Esophagus muscularis mucosa (tissue), 4 donors: ENCODE data around the gene BAZ2A. TPM values are rescaled to one million over a fixed set of nuclear protein-coding genes. Genes with fewer than 3 reads are reported as not detected.

ENCODE experiments used
- DNase-seq: peaks from one replicate; pipeline ENCODE4 v3.0.0-alpha.2; 2017; ENCODE audit errors: extremely low spot score
- H3K27ac ChIP-seq, 4 donors: fragments of 200-600 bp; sonication (generic); replicated peaks in 1 of 4; 1 replicate in 3 of 4; 2 replicates in 1 of 4; pipeline ENCODE4 v1.5.1; 2016 to 2019; ENCODE audit warnings: mild to moderate bottlenecking in 1 of 4
- H3K27me3 ChIP-seq, 4 donors: fragments of 200-600 bp; sonication (generic); one replicate each; pipeline versions ENCODE4 v1.5.1 to v1.6.0; 2016 to 2019
- H3K36me3 ChIP-seq, 4 donors: fragments of 200-600 bp; sonication (generic); one replicate each; pipeline ENCODE4 v1.5.1; 2016 to 2019
- H3K4me1 ChIP-seq, 4 donors: fragments of 200-600 bp; sonication (generic); one replicate each; pipeline ENCODE4 v1.5.1; 2016 to 2019
- H3K4me3 ChIP-seq, 4 donors: fragments of 200-600 bp; sonication (generic); 1 replicate in 2 of 4; 2 replicates in 2 of 4; pipeline ENCODE4 v1.5.1; 2016 to 2019; ENCODE audit warnings: mild to moderate bottlenecking in 4 of 4, moderate library complexity in 1 of 4
- H3K9me3 ChIP-seq, 4 donors: fragments of 200-600 bp; sonication (generic); 1 replicate in 3 of 4; 2 replicates in 1 of 4; pipeline ENCODE4 v1.5.1; 2016 to 2019
- CTCF ChIP-seq, 3 experiments: fragments of 200-600 bp in 2 of 3; fragments of 450-650 bp in 1 of 3; sonication (generic) in 2 of 3; IDR thresholded peaks; one replicate each; pipeline ENCODE4 v1.5.1; 2017 to 2019; ENCODE audit warnings: antibody characterized with exemption in 3 of 3, mild to moderate bottlenecking in 2 of 3, moderate library complexity in 1 of 3
- EP300 ChIP-seq: sonication (generic); formaldehyde crosslinking; IDR thresholded peaks from one replicate; pipeline ENCODE4 v1.6.1; 2017; ENCODE audit warnings: antibody characterized with exemption
- POLR2A ChIP-seq: fragments of 450-650 bp; IDR thresholded peaks from one replicate; pipeline ENCODE4 v1.6.1; 2017; ENCODE audit warnings: antibody characterized with exemption, moderate library complexity, mild to moderate bottlenecking, low read depth
- POLR2AphosphoS5 ChIP-seq, 2 donors: sonication (generic); formaldehyde crosslinking; IDR thresholded peaks; one replicate each; pipeline ENCODE4 v1.6.1; 2017; ENCODE audit warnings: antibody characterized with exemption in 2 of 2
- whole genome bisulfite sequencing: methylation state at CpG from one replicate; pipeline ENCODE4 v1.1.5; 2018; 5-methylcytosine and 5-hydroxymethylcytosine counted together
- intact Hi-C: fragments of 100-400 bp; cut with DNase I; formaldehyde crosslinking; loops from one replicate; pipeline ENCODE4 v1.15.1; 2023
- total RNA-seq, 4 donors: library from RNA; depleted of rRNA; stranded (reverse); fragments of >200 nt; gene quantifications; one replicate each; pipeline versions ENCODE4 v1.1.0 to v1.2.1, GENCODE V29; 2016

Gene BAZ2A
- 10 to 100 TPM; 45.4 to 65.6 (median 61.5) TPM for total RNA-seq

DNA sequence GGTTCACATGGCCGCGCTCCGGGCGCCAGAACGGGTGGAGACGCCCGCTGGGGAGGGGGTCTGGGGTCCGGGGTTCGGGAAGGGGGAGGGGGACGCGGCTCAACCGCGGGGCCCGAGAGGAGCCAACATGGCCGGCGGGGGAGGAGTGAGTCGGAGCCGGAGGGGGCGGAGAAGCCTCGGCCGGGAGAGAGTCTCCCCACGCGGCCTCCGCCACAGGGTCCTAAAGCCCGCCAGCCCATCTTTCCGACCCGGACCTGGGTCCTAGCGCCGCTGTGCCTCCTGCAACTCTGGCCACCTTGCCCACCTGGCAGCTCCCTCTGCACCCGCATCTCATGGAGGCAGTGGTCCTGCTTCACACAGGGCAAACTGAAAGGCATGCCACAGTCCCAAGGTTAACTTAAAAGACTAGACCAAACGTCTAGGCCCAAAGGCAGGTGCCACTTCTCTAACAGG is at the start of gene BAZ2A:
TSS of gene BAZ2A (minus strand) at position 147 of the 453 bp plus-strand sequence. CDS start 12,796 bp downstream, outside the sequence.
- H3K4me3 ChIP-seq: peak within 1 kb of the TSS; percentile 80 to 99 (median 97)
- no peaks in the 10 kb centered on the region for H3K27me3 ChIP-seq
- H3K36me3 ChIP-seq: peaks cover 0 to 11% (median 5%) of the 10 kb centered on the region in 4 donors
- DNase-seq: peak; percentile 96
- peak within 1 kb of the TSS; percentile 88 to 98 (median 94) for H3K27ac ChIP-seq
- no peak for TF ChIP-seq POLR2A
- peak; percentile 60 to 85 for TF ChIP-seq POLR2AphosphoS5 (IDR thresholded peaks at IDR 0.05)
- TF ChIP-seq EP300: no peak
- intact Hi-C loops: loop anchor here (10.0 kb wide), 2 partner anchors 465 to 505 kb away; partner anchors contain the start of gene ESYT1
- H3K9me3 ChIP-seq: no peaks in the 10 kb centered on the region
- 4% methylated on average over 18 of the region's 31 CpGs for WGBS
- H3K4me1 ChIP-seq: peaks cover 67 to 77% (median 75%) of the 10 kb centered on the region in 4 donors

DNA sequence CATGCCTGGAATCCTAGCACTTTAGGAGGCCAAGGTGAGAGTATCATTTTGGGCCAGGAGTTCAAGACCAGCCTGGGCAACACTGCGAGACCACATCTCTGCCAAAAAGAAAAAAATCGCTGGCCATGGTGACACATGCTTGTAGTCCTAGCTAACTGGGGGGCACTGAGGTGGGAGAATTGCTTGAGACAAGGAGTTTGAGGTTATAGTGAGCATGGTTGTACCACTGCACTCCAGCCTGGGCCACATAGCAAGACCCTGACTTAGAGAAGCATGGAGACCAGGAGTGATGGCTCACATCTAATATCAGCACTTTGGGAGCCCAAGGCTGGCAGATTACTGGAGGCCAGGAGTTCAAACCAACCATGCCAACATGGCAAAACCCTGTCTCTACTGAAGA is 48.7 kb upstream of the BAZ2A start:
- Histone ChIP-seq H3K27me3 (no peaks in the 10 kb centered on the region), H3K9me3 (no peaks in the 10 kb centered on the region), H3K4me1 (peaks cover 49 to 87% (median 80%) of the 10 kb centered on the region in 4 donors), H3K4me3 (no peak overlapping the region), H3K27ac (no peak overlapping the region), H3K36me3 (peaks cover 0 to 21% (median 8%) of the 10 kb centered on the region in 4 donors)
- DNase-seq: no peak
- 100% methylated on average over 2 of the region's 2 CpGs for WGBS
- no peak for TF ChIP-seq CTCF (IDR thresholded peaks at IDR 0.05)
- TF ChIP-seq POLR2AphosphoS5 (IDR thresholded peaks at IDR 0.05): no peak
- no peak for TF ChIP-seq POLR2A
- TF ChIP-seq EP300: no peak
- intact Hi-C loops: no loop called here

DNA sequence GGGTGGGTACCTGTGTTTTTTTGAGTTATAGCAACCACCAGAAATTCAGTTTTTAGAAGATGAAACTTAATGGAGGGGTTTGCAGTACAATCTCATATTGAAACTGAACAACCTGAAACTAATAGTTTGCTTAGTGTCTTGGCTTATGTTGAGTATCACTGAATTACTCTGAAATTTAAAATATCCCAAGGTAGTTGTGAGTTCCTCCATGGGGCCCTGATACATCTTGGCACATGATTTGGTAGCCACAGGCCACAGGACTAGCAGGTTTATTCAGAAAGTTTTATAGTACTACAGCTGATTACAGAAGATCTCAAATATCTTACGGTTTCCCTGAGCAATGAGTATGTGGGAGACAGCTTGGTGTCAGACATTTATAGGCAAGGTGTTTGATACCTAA is 47.6 kb upstream of the BAZ2A start:
- peaks cover 0 to 23% (median 6%) of the 10 kb centered on the region in 4 donors for H3K36me3 ChIP-seq
- no peak for DNase-seq
- no peak overlapping the region for H3K4me3 ChIP-seq
- WGBS: 88% methylated on average over 1 of the region's 1 CpG
- no peaks in the 10 kb centered on the region for H3K27me3 ChIP-seq
- intact Hi-C loops: no loop called here
- H3K4me1 ChIP-seq: peaks cover 43 to 87% (median 81%) of the 10 kb centered on the region in 4 donors
- no peaks in the 10 kb centered on the region for H3K9me3 ChIP-seq
- H3K27ac ChIP-seq: no peak overlapping the region
- TF ChIP-seq EP300 (no peak), POLR2AphosphoS5 (IDR thresholded peaks at IDR 0.05) (no peak), CTCF (IDR thresholded peaks at IDR 0.05) (no peak), POLR2A (no peak)

GRCh38 chr12:56676851-56677580 is 46.9 kb upstream of the BAZ2A start:
- DNase-seq: no peak
- TF ChIP-seq CTCF (IDR thresholded peaks at IDR 0.05): no peak
- TF ChIP-seq POLR2AphosphoS5 (IDR thresholded peaks at IDR 0.05): no peak
- TF ChIP-seq POLR2A: no peak
- no peak for TF ChIP-seq EP300
- WGBS: 81% methylated on average over 11 of the region's 11 CpGs
- no peaks in the 10 kb centered on the region for H3K9me3 ChIP-seq
- intact Hi-C loops: no loop called here
- peaks cover 43 to 87% (median 81%) of the 10 kb centered on the region in 4 donors for H3K4me1 ChIP-seq
- peaks cover 0 to 30% (median 8%) of the 10 kb centered on the region in 4 donors for H3K36me3 ChIP-seq
- H3K27me3 ChIP-seq: no peaks in the 10 kb centered on the region
- H3K4me3 ChIP-seq: no peak overlapping the region
- H3K27ac ChIP-seq: no peak overlapping the region

GRCh38 chr12:56671608-56672007 is 41.5 kb upstream of the BAZ2A start:
- no peak for TF ChIP-seq CTCF (IDR thresholded peaks at IDR 0.05)
- no peak for TF ChIP-seq POLR2AphosphoS5 (IDR thresholded peaks at IDR 0.05)
- TF ChIP-seq POLR2A: no peak
- TF ChIP-seq EP300: no peak
- WGBS: 82% methylated on average over 2 of the region's 2 CpGs
- Histone ChIP-seq H3K27ac (no peak overlapping the region), H3K36me3 (peaks cover 29 to 60% (median 49%) of the 10 kb centered on the region in 4 donors), H3K4me3 (no peak overlapping the region), H3K4me1 (peaks cover 11 to 65% (median 47%) of the 10 kb centered on the region in 4 donors), H3K27me3 (no peaks in the 10 kb centered on the region), H3K9me3 (no peaks in the 10 kb centered on the region)
- DNase-seq: no peak
- intact Hi-C loops: no loop called here
